Activated CD4-positive, alpha-beta T cell treated with anti-CD3 and anti-CD28 coated beads, Interleukin-2, Interleukin-4, amounts not matched to agents 100 ng/mL and 50 ng/mL, durations not matched to agents 16 hours and 8 hours (primary cell): ENCODE results near the gene PAQR7.

ENCODE experiments used
- DNase-seq: peaks from one replicate; pipeline ENCODE4 v3.0.0-alpha.2; 2020; ENCODE audit warnings: low spot score

The PAQR7 gene

DNA sequence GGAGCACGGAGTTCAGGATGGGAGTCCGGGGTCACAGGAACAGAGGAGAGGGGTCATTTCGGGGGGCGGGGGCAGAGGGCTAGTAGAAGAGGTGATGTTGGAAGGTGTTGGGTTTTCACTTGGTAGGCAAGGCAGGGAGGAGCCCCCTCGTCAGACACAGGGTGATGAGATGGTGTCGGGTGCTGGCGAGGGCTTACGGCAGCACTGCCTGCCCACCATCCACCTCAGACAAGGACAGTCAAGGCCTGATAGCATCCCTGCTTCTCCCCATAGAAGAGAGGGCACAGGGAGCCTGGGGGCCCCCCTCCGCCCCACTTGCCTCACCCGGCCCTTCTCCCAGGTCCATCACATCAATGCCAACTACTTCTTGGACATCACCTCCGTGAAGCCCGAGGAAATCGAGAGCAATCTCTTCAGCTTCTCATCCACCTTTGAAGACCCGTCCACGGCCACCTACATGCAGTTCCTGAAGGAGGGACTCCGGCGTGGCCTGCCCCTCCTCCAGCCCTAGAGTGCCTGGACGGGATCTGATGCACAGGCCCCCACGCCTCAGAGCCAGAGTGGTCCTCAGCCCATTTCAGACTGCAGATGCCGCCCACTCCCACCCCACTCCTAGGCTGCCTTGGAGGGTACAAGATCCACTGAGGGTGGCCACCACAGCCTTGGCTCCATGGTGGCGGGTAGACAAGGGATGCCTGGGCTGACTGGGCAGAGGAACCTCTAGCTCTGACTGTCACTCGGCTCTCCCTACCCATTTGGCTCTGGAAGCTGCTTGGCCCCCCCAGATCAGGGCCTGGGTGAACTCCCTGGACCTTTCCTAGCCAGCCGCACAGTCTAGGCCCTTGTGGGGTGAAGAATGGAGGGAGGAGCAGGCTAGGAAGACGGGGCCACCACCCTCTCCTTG is 60.0 kb downstream of the PAQR7 start:
- no peak for DNase-seq

DNA sequence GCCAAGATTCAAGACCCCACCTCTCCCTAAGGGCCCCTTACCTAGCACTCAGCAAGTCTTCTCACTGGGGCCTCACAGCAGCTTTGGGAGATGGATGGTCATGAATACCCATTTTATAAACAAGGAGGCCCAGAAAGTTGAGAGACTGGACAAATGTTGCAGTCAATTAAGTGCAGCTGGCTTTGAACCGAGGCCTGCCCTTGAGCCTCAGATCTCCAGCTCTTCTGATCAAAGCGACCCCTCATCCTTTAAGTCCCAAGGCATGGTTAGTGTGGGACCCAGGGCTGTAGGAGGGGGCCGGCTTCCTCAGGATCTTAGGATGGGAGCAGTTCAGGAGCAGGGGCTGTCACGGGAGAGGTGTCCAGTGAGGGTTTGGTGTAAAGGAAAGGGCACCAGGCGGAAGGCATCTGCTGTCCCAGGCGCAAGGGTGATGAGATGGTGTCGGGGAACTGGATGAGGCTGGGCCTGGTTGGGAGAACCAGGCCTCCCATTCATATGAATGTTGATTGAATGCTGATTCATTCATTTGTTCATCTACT is 60.9 kb downstream of the PAQR7 start:
- DNase-seq, result no peak

DNA sequence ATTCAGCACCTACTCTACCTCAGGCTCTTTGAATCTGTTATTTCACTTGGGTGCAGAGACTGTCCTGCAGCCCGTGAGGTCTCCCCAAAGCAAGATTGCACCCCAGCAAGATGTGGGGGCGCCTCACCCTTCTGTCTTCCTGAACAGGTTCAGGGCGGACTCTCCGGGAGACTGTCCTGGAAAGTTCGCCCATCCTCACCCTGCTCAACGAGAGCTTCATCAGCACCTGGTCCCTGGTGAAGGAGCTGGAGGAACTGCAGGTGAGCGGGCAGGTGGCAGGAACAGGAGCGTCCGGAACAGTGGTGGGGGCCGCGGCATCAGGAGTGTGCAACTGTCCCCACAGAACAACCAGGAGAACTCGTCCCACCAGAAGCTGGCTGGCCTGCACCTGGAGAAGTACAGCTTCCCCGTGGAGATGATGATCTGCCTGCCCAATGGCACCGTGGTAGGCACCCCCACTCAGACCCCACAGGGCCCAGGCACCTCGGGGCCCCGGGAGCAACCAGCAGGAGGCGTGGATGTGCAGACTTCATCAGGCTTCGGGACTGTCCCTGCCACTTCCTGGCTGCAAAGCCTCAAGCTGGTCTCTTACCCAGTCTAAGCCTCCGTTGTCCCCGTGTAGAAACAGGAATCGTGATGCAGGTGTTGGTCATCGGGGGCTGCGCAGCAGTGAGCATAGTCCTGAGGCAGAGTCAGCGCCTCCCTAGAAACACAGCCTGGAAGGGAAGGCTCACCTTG is 61.6 kb downstream of the PAQR7 start:
- DNase-seq, result no peak

DNA sequence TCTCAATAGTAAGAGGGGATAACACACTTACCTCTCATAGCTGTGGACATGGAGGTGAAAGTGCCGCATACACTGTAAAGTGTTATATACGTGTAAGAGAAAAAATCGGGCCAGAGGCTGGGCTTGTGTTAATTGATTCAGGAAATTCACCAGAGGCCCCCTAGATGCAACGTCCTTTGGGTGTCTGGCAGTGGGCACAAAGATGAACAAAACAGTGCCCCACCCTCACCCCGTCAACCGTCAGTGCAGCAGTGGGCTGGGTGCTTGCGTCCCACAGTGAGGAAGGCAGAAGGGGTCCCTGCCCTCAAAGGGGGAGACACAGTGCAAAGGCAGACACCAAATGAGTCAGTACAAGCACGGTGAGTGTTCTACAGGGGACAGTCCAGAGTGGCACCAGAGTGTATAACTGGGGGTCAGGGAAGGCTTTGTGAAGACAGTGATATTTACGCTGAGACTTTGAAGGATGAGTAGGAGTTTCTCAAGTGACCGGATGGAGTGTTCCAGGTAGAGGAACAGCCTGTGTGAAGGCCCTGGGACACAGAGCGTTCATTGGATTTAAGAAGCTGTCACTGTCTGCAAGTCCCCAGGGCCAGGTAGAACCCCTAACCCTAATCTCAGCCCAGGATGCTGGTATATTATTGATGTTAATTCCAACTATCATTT is 62.3 kb downstream of the PAQR7 start:
- no peak for DNase-seq
